Left cardiac atrium (tissue), 4 donors: ENCODE data around the gene ASB5. TPM values are rescaled to one million over a fixed set of nuclear protein-coding genes. Genes with fewer than 3 reads are reported as not detected.
A peak's percentile ranks its signal among the peaks of the same experiment; 100 is the strongest.

Experiments used
- ATAC-seq, 2 donors: fragments of 200-7000 bp; cut with Tn5 transposase; one replicate each; pipeline ENCODE4 v1.9.1; 2020; ENCODE audit warnings: mild to moderate bottlenecking in 2 of 2, moderate library complexity in 2 of 2
- DNase-seq: peaks from one replicate; pipeline ENCODE4 v3.0.0-alpha.2; 2020
- intact Hi-C, 2 donors: fragments of 100-400 bp; cut with DNase I; formaldehyde crosslinking; loops; one replicate each; pipeline versions ENCODE4 v1.14.1 to v1.15.1; 2022 to 2023
- total RNA-seq, 2 donors: library from RNA; stranded (reverse); fragmentation: NEBNext Ultra II Directional; extraction: Animal tissue kit (Norgen Biotek cat#: 25700); gene quantifications; one replicate each; pipeline ENCODE4 v1.2.1, GENCODE V29; 2021
- donor health status: DM: no; HTN: yes; CAD: no.
- donor health status: DM: no; HTN: yes; CAD: no; lungs with severe emphysema.
- donor health status: DM: yes; HTN: yes; CAD: no.
- donor health status: Dilated cardiomyopathy.

The ASB5 gene
- total RNA-seq, 2 donors from 2014 or later: 1.3 to 2.0 TPM

DNA sequence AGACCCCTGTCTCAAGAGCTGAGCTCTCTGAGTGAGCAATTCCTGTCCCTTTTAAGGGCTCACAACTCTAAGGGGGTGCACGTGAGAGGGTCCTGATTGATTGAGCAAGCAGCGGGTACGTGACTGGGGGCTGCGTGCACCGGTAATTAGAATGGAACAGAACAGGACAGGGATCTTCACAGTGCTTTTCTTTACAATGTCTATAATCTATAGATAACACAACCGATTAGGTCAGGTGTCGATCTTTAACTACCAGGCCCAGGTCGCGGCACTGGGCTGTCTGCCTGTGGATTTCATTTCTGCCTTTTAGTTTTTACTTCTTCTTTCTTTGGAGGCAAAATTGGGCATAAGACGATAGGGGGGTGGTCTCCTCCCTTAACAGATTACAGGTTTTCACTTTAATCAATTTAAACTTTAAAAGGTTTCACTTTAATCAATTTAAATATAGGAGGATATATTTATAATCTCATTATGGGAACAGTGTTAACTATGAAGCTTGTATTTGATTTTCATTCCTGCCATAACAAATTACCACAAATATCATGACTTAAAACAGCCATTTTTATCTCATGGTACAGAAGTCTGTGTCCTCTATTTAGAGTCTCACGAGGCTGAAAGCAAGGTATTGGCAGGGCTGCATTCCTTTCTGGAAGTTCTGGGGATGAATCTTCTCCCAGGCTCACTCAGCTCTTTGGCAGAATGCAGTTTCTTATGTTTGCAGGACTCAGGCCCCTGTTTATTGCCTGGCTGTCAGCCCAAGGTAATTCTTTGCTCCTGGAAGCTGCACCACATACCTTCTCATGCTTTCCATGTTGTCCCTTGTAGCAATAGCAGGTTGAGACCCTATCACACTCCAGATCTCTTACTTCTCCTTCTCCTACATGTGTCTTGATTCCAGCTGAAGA is 78.9 kb downstream of the ASB5 start:
- intact Hi-C loops: loop anchor here in 1 of 2 donors (10.0 kb wide), 1 partner anchor 45 kb away; no protein-coding TSS in a partner anchor
- ATAC-seq (no peak), DNase-seq (no peak)

GRCh38 chr4:176188654-176189053 is 80.4 kb downstream of the ASB5 start:
- ATAC-seq: no peak
- no peak for DNase-seq
- intact Hi-C loops: loop anchor here in 1 of 2 donors (10.0 kb wide), 1 partner anchor 46 kb away; no protein-coding TSS in a partner anchor

GRCh38 chr4:176187624-176188023 is 81.4 kb downstream of the ASB5 start:
- DNase-seq (no peak), ATAC-seq (no peak)
- intact Hi-C loops: loop anchor here in 1 of 2 donors (10.0 kb wide), 1 partner anchor 47 kb away; no protein-coding TSS in a partner anchor

GRCh38 chr4:176186671-176187395 is 82.2 kb downstream of the ASB5 start:
- DNase-seq (no peak), ATAC-seq (no peak)
- intact Hi-C loops: loop anchor here in 1 of 2 donors (10.0 kb wide), 1 partner anchor 48 kb away; no protein-coding TSS in a partner anchor

DNA sequence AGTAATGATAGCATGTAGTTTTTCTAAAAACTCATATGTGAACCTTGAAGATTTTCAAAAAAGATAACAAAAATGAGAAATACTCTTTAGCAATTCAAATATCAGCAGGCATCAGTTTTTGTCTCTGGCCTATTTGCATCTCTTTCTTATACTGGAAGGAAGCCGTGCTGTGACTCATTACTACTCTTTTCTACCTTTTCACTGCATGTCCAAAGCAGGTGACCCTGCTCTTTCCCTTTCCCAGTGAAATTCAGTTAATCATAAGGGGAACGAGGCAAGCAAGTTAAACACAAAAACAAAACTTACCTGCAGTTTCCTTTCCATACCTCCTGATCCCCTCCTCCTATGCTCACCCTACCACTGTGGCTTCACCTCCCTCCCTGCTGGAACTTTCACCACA is 83.0 kb downstream of the ASB5 start:
- DNase-seq (no peak), ATAC-seq (no peak)
- intact Hi-C loops: loop anchor here in 1 of 2 donors (10.0 kb wide), 1 partner anchor 49 kb away; no protein-coding TSS in a partner anchor

DNA sequence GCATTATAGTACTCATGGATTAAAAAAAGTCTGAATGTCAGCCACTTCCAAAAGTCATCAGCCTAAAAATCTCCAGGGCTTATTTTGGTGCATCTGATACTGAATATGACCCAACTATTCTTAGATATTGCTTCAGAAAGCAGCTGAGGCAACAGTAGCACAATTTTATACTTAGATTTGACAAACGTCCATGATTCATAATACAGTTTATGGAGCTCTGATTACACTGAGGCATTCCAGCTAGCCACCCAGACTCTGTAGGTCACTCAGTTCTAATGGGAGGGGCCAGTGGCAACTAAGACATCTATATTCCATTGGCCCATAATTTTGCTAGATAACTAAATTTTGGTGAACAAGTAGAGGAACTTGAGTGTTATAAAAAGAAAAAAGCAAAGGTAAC is 84.0 kb downstream of the ASB5 start:
- intact Hi-C loops: loop anchor here in 1 of 2 donors (10.0 kb wide), 1 partner anchor 50 kb away; no protein-coding TSS in a partner anchor

More for the DNA sequence above, 84.0 kb downstream of the ASB5 start:
- DNase-seq (no peak), ATAC-seq (peak; percentile 76 to 81)

Other genes starting within 250 kb of the ASB5 start
- gene WDR17, start 203.4 kb downstream of the ASB5 start, total RNA-seq: 1 to 10 TPM in 1 of 2 donors, under 1 TPM in 1; 0.60 to 1.4 TPM
- under 1 TPM in 1 of 2 donors, not detected in 1; 0.27 TPM for gene SPATA4, start 73.6 kb downstream of the ASB5 start, total RNA-seq
- gene SPCS3, start 50.7 kb upstream of the ASB5 start, total RNA-seq: 100 to 1,000 TPM in 1 of 2 donors, 10 to 100 TPM in 1; 92.8 to 130 TPM